Ovary (tissue), 3 donors: ENCODE results near the gene COL8A2.
A peak's percentile ranks its signal among the peaks of the same experiment; 100 is the strongest.

Experiments used
- CTCF ChIP-seq, 3 donors: fragments of 450-650 bp in 2 of 3; fragments of 200-600 bp in 1 of 3; IDR thresholded peaks; one replicate each; pipeline versions ENCODE4 v1.5.1 to v1.8.0; 2016 to 2022; ENCODE audit warnings: antibody characterized with exemption in 3 of 3, mild to moderate bottlenecking in 1 of 3
- POLR2A ChIP-seq: fragments of 450-650 bp; IDR thresholded peaks from one replicate; pipeline ENCODE4 v1.6.1; 2017; ENCODE audit warnings: antibody characterized with exemption, mild to moderate bottlenecking, moderate library complexity
- donor health status: DM: no; HTN: no; CAD: no.

DNA sequence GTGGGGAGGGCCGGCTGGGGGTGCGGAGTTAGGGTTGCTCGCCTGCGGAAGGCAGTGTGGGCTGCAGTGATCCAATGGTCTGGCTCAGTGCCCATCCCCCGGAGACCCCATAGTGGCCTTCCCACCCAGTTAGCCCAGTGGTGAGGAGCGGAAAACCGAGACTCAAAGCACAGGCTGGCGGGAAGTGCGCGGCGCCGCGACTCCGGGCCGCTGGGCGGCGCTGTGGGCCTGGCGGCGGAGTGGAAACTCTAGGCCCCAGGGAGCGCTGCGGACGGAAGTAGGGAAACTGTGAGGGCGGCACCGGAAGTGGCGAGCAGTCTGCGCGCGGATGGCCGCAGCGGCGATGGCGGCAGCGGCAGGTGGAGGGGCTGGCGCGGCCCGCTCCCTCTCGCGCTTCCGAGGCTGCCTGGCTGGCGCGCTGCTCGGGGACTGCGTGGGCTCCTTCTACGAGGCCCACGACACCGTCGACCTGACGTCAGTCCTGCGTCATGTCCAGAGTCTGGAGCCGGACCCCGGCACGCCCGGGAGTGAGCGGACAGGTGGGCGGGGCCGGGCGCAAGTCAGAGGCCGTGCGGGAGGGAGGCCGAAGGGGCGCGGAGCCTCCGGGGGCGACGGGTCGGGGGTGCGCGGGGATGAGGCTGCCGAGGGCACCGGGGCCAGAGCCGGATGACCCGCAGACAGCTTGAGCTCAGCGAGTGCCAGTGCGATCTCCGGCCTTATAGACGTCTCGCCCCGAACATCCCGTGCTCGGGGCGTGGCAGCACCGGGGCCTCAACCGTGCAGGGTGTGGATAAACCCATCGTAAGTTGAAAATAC is 36.2 kb downstream of the COL8A2 start, which contains the start of gene ADPRS:
- TF ChIP-seq CTCF (IDR thresholded peaks at IDR 0.05) (peak; percentile 99 to 100 (median 99)), POLR2A (peak; percentile 92)
